ENCODE results near the gene ZNF341. TPM values are rescaled to one million over a fixed set of nuclear protein-coding genes. Genes with fewer than 3 reads are reported as not detected.

The ZNF341 gene
- total and polyA plus RNA-seq, 10 donors: 2.3 to 6.7 (median 4.5) TPM

- TF ChIP-seq POLR2AphosphoS5 (IDR thresholded peaks at IDR 0.05) (no peak), POLR2A (IDR thresholded peaks at IDR 0.05) (no peak)
- TF ChIP-seq, protein P1, sequence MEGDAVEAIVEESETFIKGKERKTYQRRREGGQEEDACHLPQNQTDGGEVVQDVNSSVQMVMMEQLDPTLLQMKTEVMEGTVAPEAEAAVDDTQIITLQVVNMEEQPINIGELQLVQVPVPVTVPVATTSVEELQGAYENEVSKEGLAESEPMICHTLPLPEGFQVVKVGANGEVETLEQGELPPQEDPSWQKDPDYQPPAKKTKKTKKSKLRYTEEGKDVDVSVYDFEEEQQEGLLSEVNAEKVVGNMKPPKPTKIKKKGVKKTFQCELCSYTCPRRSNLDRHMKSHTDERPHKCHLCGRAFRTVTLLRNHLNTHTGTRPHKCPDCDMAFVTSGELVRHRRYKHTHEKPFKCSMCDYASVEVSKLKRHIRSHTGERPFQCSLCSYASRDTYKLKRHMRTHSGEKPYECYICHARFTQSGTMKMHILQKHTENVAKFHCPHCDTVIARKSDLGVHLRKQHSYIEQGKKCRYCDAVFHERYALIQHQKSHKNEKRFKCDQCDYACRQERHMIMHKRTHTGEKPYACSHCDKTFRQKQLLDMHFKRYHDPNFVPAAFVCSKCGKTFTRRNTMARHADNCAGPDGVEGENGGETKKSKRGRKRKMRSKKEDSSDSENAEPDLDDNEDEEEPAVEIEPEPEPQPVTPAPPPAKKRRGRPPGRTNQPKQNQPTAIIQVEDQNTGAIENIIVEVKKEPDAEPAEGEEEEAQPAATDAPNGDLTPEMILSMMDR (IDR thresholded peaks at IDR 0.05 in 8 of 11, conservative IDR thresholded peaks at IDR 0.05 in 3 of 11): no peak
- intact Hi-C loops (cut with DNase I; ENCODE audit: low total_unique reads): no loop called here
- Histone ChIP-seq H3K27ac (no peak overlapping the region), H3K27me3 (replicated peaks in 1 of 7) (no peaks in the 10 kb centered on the region), H3K36me3 (peaks cover 0 to 89% (median 61%) of the 10 kb centered on the region in 6 donors), H3K9me3 (no peaks in the 10 kb centered on the region), H3K4me1 (no peaks in the 10 kb centered on the region), H3K4me3 (no peak overlapping the region)
- DNase-seq: no peak
- 83 to 89% (median 88%) methylated on average over 16 of the region's 16 CpGs for WGBS, 5 donors
Measured at GRCh38 chr20:33709905-33710541, 21.8 kb upstream of the ZNF341 start.

DNA sequence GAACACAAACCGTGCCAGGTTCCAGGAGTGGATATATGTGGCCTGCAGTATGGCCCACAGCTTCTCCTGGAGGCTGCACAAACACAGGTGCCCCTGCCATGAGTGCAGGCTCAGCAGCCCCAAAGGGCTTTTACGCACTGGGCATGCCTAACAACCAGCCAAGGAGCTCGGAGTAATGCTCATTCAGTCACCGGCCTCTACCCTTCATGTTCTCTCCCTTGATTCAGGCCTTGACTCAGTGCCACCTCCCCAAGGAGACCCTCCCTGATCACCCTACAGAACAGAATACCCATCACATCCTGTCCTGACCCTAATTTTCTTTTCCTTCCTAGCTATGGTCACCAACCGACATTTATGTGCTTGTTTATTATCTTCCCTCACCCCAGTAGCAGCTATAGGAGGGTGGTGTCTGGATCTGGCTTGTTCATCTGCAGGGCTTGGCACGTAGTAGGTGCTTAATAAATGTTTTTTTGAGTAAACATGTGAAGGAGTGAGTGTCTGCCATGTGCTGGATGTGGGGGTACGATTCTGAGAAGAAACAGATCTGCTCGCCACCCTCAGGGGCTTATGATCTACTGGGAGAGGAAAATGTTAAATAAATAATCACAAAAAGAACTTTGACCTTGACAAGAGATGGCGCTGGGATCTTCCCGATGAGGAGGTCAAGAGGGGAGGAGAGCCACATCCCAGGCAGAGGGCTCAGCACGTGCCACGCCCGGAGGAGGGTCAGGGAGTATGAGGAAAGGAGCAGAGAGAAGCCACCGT, 20.9 kb upstream of the ZNF341 start:
- no peak overlapping the region for H3K4me3 ChIP-seq
- no peak overlapping the region for H3K27ac ChIP-seq
- no peaks in the 10 kb centered on the region for H3K27me3 ChIP-seq (replicated peaks in 1 of 7)
- no peaks in the 10 kb centered on the region for H3K9me3 ChIP-seq
- H3K4me1 ChIP-seq: no peaks in the 10 kb centered on the region
- intact Hi-C loops (cut with DNase I; ENCODE audit: low total_unique reads): no loop called here
- no peak for TF ChIP-seq POLR2A (IDR thresholded peaks at IDR 0.05)
- no peak for TF ChIP-seq POLR2AphosphoS5 (IDR thresholded peaks at IDR 0.05)
- TF ChIP-seq, protein P1 (IDR thresholded peaks at IDR 0.05 in 8 of 11, conservative IDR thresholded peaks at IDR 0.05 in 3 of 11): no peak
- peaks cover 0 to 89% (median 61%) of the 10 kb centered on the region in 6 donors for H3K36me3 ChIP-seq
- no peak for DNase-seq
- 80 to 84% (median 83%) methylated on average over 13 to 14 of the region's 14 CpGs for WGBS, 5 donors

GRCh38 chr20:33711446-33711738, 20.4 kb upstream of the ZNF341 start:
- H3K27me3 ChIP-seq (replicated peaks in 1 of 7): no peaks in the 10 kb centered on the region
- peaks cover 0 to 84% (median 56%) of the 10 kb centered on the region in 6 donors for H3K36me3 ChIP-seq
- no peak overlapping the region for H3K27ac ChIP-seq
- no peaks in the 10 kb centered on the region for H3K4me1 ChIP-seq
- TF ChIP-seq POLR2AphosphoS5 (IDR thresholded peaks at IDR 0.05) (no peak), POLR2A (IDR thresholded peaks at IDR 0.05) (no peak)
- TF ChIP-seq, protein P1 (IDR thresholded peaks at IDR 0.05 in 8 of 11, conservative IDR thresholded peaks at IDR 0.05 in 3 of 11): no peak
- H3K9me3 ChIP-seq: no peaks in the 10 kb centered on the region
- no peak overlapping the region for H3K4me3 ChIP-seq
- WGBS, 5 donors: 0 to 100% (median 88%) methylated on average over 1 of the region's 1 CpG
- intact Hi-C loops (cut with DNase I; ENCODE audit: low total_unique reads): no loop called here
- no peak for DNase-seq

DNA sequence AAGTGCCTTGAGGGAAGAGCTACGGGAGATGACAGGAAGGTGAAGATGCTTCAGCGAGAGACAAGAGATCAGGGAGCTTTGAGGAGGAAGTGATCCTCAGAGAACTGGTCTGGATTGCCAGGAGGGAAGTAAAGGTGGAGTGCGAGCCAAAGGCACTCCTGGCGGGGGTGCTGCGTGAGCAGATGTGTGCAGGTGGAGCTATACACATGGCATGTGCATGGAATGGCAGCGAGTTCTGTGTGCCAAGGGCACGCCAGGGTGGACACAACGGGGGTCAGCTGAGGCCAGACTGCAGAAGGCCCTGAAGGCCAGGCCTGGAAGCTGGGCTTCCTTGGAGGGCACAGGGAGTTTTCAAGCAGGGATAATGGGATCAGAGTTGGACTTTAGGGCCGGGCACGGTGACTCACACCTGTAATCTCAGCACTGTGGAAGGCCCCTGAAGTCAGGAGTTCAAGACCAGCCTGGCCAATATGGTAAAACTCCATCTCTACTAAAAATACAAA, 17.9 kb upstream of the ZNF341 start:
- peaks cover 0 to 12% (median 5%) of the 10 kb centered on the region in 6 donors for H3K4me1 ChIP-seq
- intact Hi-C loops (cut with DNase I; ENCODE audit: low total_unique reads): no loop called here
- no peak for TF ChIP-seq POLR2AphosphoS5 (IDR thresholded peaks at IDR 0.05)
- TF ChIP-seq, protein P1 (IDR thresholded peaks at IDR 0.05 in 8 of 11, conservative IDR thresholded peaks at IDR 0.05 in 3 of 11): no peak
- no peak for TF ChIP-seq POLR2A (IDR thresholded peaks at IDR 0.05)
- peaks cover 0 to 59% (median 41%) of the 10 kb centered on the region in 6 donors for H3K36me3 ChIP-seq
- H3K27ac ChIP-seq: no peak overlapping the region
- H3K9me3 ChIP-seq: no peaks in the 10 kb centered on the region
- 84 to 93% (median 91%) methylated on average over 10 of the region's 10 CpGs for WGBS, 5 donors
- H3K4me3 ChIP-seq: no peak overlapping the region
- H3K27me3 ChIP-seq (replicated peaks in 1 of 7): no peaks in the 10 kb centered on the region
- no peak for DNase-seq

Measured in spleen (tissue), 11 donors.